Stimulated activated naive B cell treated with anti-CD40 and anti-IgM and Interleukin-4, amounts not matched to agents 10 μg/mL and 1 μg/mL and 100 μg/mL, for 72 hours (primary cell): ENCODE results near the gene MAD1L1.
A peak's percentile ranks its signal among the peaks of the same experiment; 100 is the strongest.

Source experiments
- ATAC-seq, 2 donors: fragments of 150-1000 bp; cut with Tn5 transposase; replicated peaks; 2 replicates each; pipeline ENCODE4 v1.10.0; 2021; ENCODE audit warnings: moderate library complexity in 1 of 2
- DNase-seq: peaks from one replicate; pipeline ENCODE4 v3.0.0; 2021
- H3K27ac Mint-ChIP-seq: one replicate; pipeline ENCODE4 v1.8.0; 2022; ENCODE audit warnings: mild to moderate bottlenecking, mixed read lengths
- H3K27me3 Mint-ChIP-seq, 2 donors: one replicate each; pipeline ENCODE4 v1.8.0; 2022; ENCODE audit warnings: mixed read lengths in 2 of 2
- H3K36me3 Mint-ChIP-seq, 2 donors: one replicate each; pipeline ENCODE4 v1.8.0; 2022; ENCODE audit warnings: mixed read lengths in 2 of 2, mild to moderate bottlenecking in 1 of 2
- H3K4me1 Mint-ChIP-seq, 2 donors: one replicate each; pipeline ENCODE4 v1.8.0; 2022; ENCODE audit warnings: mixed read lengths in 2 of 2, mild to moderate bottlenecking in 1 of 2
- H3K4me3 Mint-ChIP-seq, 2 donors: one replicate each; pipeline ENCODE4 v1.8.0; 2022; ENCODE audit warnings: mild to moderate bottlenecking in 2 of 2, mixed read lengths in 2 of 2, moderate library complexity in 1 of 2
- H3K9me3 Mint-ChIP-seq, 2 donors: one replicate each; pipeline ENCODE4 v1.8.0; 2022; ENCODE audit warnings: mixed read lengths in 2 of 2, mild to moderate bottlenecking in 1 of 2

The MAD1L1 gene

GRCh38 chr7:1812509-1813393 is 420.0 kb downstream of the MAD1L1 start:
- no peak overlapping the region for H3K4me3 Mint-ChIP-seq
- peaks cover 8 to 50% of the 10 kb centered on the region in 2 donors for H3K4me1 Mint-ChIP-seq
- no peaks in the 10 kb centered on the region for H3K9me3 Mint-ChIP-seq
- ATAC-seq (no peak), DNase-seq (no peak)
- peaks cover 19 to 20% of the 10 kb centered on the region in 2 donors for H3K36me3 Mint-ChIP-seq
- H3K27me3 Mint-ChIP-seq: no peaks in the 10 kb centered on the region
- H3K27ac Mint-ChIP-seq: peak overlapping the region; percentile 65

- Mint-ChIP-seq H3K27ac (peak overlapping the region; percentile 68), H3K9me3 (no peaks in the 10 kb centered on the region), H3K36me3 (peaks cover 19 to 20% of the 10 kb centered on the region in 2 donors), H3K4me3 (no peak overlapping the region), H3K27me3 (no peaks in the 10 kb centered on the region), H3K4me1 (peaks cover 7 to 44% of the 10 kb centered on the region in 2 donors)
- ATAC-seq (no peak), DNase-seq (no peak)
These were observed 420.8 kb downstream of the MAD1L1 start for GRCh38 chr7:1811850-1812508.

GRCh38 chr7:1810961-1811849 is 421.5 kb downstream of the MAD1L1 start:
- peaks cover 0 to 36% of the 10 kb centered on the region in 2 donors for H3K4me1 Mint-ChIP-seq
- DNase-seq (no peak), ATAC-seq (no peak)
- no peaks in the 10 kb centered on the region for H3K27me3 Mint-ChIP-seq
- H3K36me3 Mint-ChIP-seq: peaks cover 17% of the 10 kb centered on the region in 2 donors
- H3K4me3 Mint-ChIP-seq: no peak overlapping the region
- H3K9me3 Mint-ChIP-seq: no peaks in the 10 kb centered on the region
- H3K27ac Mint-ChIP-seq: no peak overlapping the region

- ATAC-seq (no peak), DNase-seq (no peak)
- Mint-ChIP-seq H3K36me3 (peaks cover 17% of the 10 kb centered on the region in 2 donors), H3K4me1 (peaks cover 0 to 30% of the 10 kb centered on the region in 2 donors), H3K27me3 (no peaks in the 10 kb centered on the region), H3K9me3 (no peaks in the 10 kb centered on the region), H3K4me3 (no peak overlapping the region), H3K27ac (no peak overlapping the region)
These were observed 422.2 kb downstream of the MAD1L1 start for GRCh38 chr7:1810521-1810920.

GRCh38 chr7:1809601-1810258 is 423.0 kb downstream of the MAD1L1 start:
- Mint-ChIP-seq H3K4me1 (peaks cover 0 to 24% of the 10 kb centered on the region in 2 donors), H3K27ac (peak overlapping the region; percentile 20), H3K36me3 (peaks cover 17% of the 10 kb centered on the region in 2 donors), H3K9me3 (no peaks in the 10 kb centered on the region), H3K27me3 (no peaks in the 10 kb centered on the region), H3K4me3 (no peak overlapping the region)
- ATAC-seq (no peak), DNase-seq (no peak)

GRCh38 chr7:1809070-1809469 is 423.7 kb downstream of the MAD1L1 start:
- DNase-seq (no peak), ATAC-seq (no peak)
- Mint-ChIP-seq H3K9me3 (no peaks in the 10 kb centered on the region), H3K4me3 (no peak overlapping the region), H3K27ac (no peak overlapping the region), H3K4me1 (peaks cover 0 to 19% of the 10 kb centered on the region in 2 donors), H3K27me3 (no peaks in the 10 kb centered on the region), H3K36me3 (peaks cover 11% of the 10 kb centered on the region in 2 donors)

GRCh38 chr7:1807821-1808600 is 424.7 kb downstream of the MAD1L1 start:
- no peak for ATAC-seq
- DNase-seq: no peak
- Mint-ChIP-seq H3K36me3 (peaks cover 3% of the 10 kb centered on the region in 2 donors), H3K9me3 (no peaks in the 10 kb centered on the region), H3K27ac (no peak overlapping the region), H3K27me3 (peaks cover 0 to 8% of the 10 kb centered on the region in 2 donors), H3K4me1 (peaks cover 0 to 15% of the 10 kb centered on the region in 2 donors), H3K4me3 (no peak overlapping the region)

- H3K27me3 Mint-ChIP-seq: peaks cover 5 to 8% of the 10 kb centered on the region in 2 donors
- no peak for ATAC-seq
- no peaks in the 10 kb centered on the region for H3K9me3 Mint-ChIP-seq
- H3K4me1 Mint-ChIP-seq: peaks cover 0 to 11% of the 10 kb centered on the region in 2 donors
- H3K36me3 Mint-ChIP-seq: peaks cover 2 to 4% of the 10 kb centered on the region in 2 donors
- DNase-seq: no peak
- H3K27ac Mint-ChIP-seq: no peak overlapping the region
- H3K4me3 Mint-ChIP-seq: no peak overlapping the region
These were observed 426.4 kb downstream of the MAD1L1 start for GRCh38 chr7:1806354-1806753.

- no peaks in the 10 kb centered on the region for H3K4me1 Mint-ChIP-seq
- no peak overlapping the region for H3K27ac Mint-ChIP-seq
- H3K27me3 Mint-ChIP-seq: peaks cover 5 to 17% of the 10 kb centered on the region in 2 donors
- H3K9me3 Mint-ChIP-seq: peaks cover 0 to 3% of the 10 kb centered on the region in 2 donors
- ATAC-seq: no peak
- H3K4me3 Mint-ChIP-seq: no peak overlapping the region
- H3K36me3 Mint-ChIP-seq: peaks cover 2 to 4% of the 10 kb centered on the region in 2 donors
- no peak for DNase-seq
These were observed 428.4 kb downstream of the MAD1L1 start for GRCh38 chr7:1804310-1804709.

GRCh38 chr7:1802899-1803298 is 429.8 kb downstream of the MAD1L1 start:
- peaks cover 0 to 3% of the 10 kb centered on the region in 2 donors for H3K9me3 Mint-ChIP-seq
- peaks cover 5 to 17% of the 10 kb centered on the region in 2 donors for H3K27me3 Mint-ChIP-seq
- ATAC-seq (no peak), DNase-seq (no peak)
- H3K36me3 Mint-ChIP-seq: peaks cover 2 to 4% of the 10 kb centered on the region in 2 donors
- no peak overlapping the region for H3K4me3 Mint-ChIP-seq
- H3K4me1 Mint-ChIP-seq: no peaks in the 10 kb centered on the region
- H3K27ac Mint-ChIP-seq: no peak overlapping the region

GRCh38 chr7:1800902-1801301 is 431.8 kb downstream of the MAD1L1 start:
- ATAC-seq (no peak), DNase-seq (no peak)
- H3K4me3 Mint-ChIP-seq: no peak overlapping the region
- H3K36me3 Mint-ChIP-seq: peaks cover 2 to 7% of the 10 kb centered on the region in 2 donors
- H3K27ac Mint-ChIP-seq: no peak overlapping the region
- H3K9me3 Mint-ChIP-seq: peaks cover 3% of the 10 kb centered on the region in 2 donors
- H3K27me3 Mint-ChIP-seq: peaks cover 9 to 25% of the 10 kb centered on the region in 2 donors
- H3K4me1 Mint-ChIP-seq: no peaks in the 10 kb centered on the region

GRCh38 chr7:1798191-1798590 is 434.6 kb downstream of the MAD1L1 start:
- Mint-ChIP-seq H3K4me1 (no peaks in the 10 kb centered on the region), H3K4me3 (no peak overlapping the region), H3K9me3 (peaks cover 21 to 22% of the 10 kb centered on the region in 2 donors), H3K27ac (no peak overlapping the region), H3K36me3 (peaks cover 6 to 23% of the 10 kb centered on the region in 2 donors), H3K27me3 (peaks cover 24 to 32% of the 10 kb centered on the region in 2 donors)
- ATAC-seq (no peak), DNase-seq (no peak)
